ENCODE results near the gene KCNA2.

KCNA2 gene

GRCh38 chr1:110566836-110567235 lies 39.3 kb downstream of the KCNA2 start:
- DNase-seq (ENCODE audit: low spot score), result no peak

- no peak for DNase-seq (ENCODE audit: low spot score)
These were observed 40.6 kb downstream of the KCNA2 start for GRCh38 chr1:110565565-110565964.

- no peak for DNase-seq (ENCODE audit: low spot score)
These were observed 43.1 kb downstream of the KCNA2 start for GRCh38 chr1:110563089-110563488.

GRCh38 chr1:110561596-110561995 lies 44.6 kb downstream of the KCNA2 start:
- DNase-seq (ENCODE audit: low spot score), result no peak

GRCh38 chr1:110559157-110559556 lies 47.0 kb downstream of the KCNA2 start:
- peak; percentile 8 for DNase-seq (ENCODE audit: low spot score)

- no peak for DNase-seq (ENCODE audit: low spot score)
These were observed 48.7 kb downstream of the KCNA2 start for GRCh38 chr1:110557481-110557880.

GRCh38 chr1:110556471-110556807 lies 49.7 kb downstream of the KCNA2 start:
- no peak for DNase-seq (ENCODE audit: low spot score)

GRCh38 chr1:110555807-110556470 lies 50.2 kb downstream of the KCNA2 start:
- DNase-seq (ENCODE audit: low spot score), result no peak

GRCh38 chr1:110554871-110555801 lies 51.0 kb downstream of the KCNA2 start:
- DNase-seq (ENCODE audit: low spot score), result peak; percentile 53

GRCh38 chr1:110551278-110551809 lies 54.8 kb downstream of the KCNA2 start:
- no peak for DNase-seq (ENCODE audit: low spot score)

GRCh38 chr1:110549831-110550230 lies 56.3 kb downstream of the KCNA2 start:
- no peak for DNase-seq (ENCODE audit: low spot score)

GRCh38 chr1:110548381-110548780 lies 57.8 kb downstream of the KCNA2 start:
- DNase-seq (ENCODE audit: low spot score), result no peak

GRCh38 chr1:110547017-110547416 lies 59.1 kb downstream of the KCNA2 start:
- DNase-seq (ENCODE audit: low spot score), result no peak

GRCh38 chr1:110545492-110545891 lies 60.7 kb downstream of the KCNA2 start:
- no peak for DNase-seq (ENCODE audit: low spot score)

GRCh38 chr1:110544753-110545152 lies 61.4 kb downstream of the KCNA2 start:
- no peak for DNase-seq (ENCODE audit: low spot score)
